ENCODE results near the gene PHPT1. TPM values are rescaled to one million over a fixed set of nuclear protein-coding genes. Genes with fewer than 3 reads are reported as not detected.

PHPT1 gene
- total and polyA plus RNA-seq, 2 donors from 2014 or later: 108 to 283 TPM

GRCh38 chr9:136860529-136860928 lies 11.3 kb downstream of the PHPT1 start:
- Histone ChIP-seq H3K4me1 (ENCODE audit: control insufficient read depth in 2 of 3, insufficient read depth in 2 of 3, low read depth in 1 of 3, low read length in 3 of 3) (peaks cover 0 to 27% (median 19%) of the 10 kb centered on the region in 3 donors), H3K36me3 (ENCODE audit: control insufficient read depth in 2 of 3, insufficient read depth in 3 of 3, low read length in 3 of 3) (peaks cover 0 to 23% (median 12%) of the 10 kb centered on the region in 3 donors), H3K27ac (ENCODE audit: low read depth in 2 of 2, low read length in 2 of 2) (no peak overlapping the region)

DNA sequence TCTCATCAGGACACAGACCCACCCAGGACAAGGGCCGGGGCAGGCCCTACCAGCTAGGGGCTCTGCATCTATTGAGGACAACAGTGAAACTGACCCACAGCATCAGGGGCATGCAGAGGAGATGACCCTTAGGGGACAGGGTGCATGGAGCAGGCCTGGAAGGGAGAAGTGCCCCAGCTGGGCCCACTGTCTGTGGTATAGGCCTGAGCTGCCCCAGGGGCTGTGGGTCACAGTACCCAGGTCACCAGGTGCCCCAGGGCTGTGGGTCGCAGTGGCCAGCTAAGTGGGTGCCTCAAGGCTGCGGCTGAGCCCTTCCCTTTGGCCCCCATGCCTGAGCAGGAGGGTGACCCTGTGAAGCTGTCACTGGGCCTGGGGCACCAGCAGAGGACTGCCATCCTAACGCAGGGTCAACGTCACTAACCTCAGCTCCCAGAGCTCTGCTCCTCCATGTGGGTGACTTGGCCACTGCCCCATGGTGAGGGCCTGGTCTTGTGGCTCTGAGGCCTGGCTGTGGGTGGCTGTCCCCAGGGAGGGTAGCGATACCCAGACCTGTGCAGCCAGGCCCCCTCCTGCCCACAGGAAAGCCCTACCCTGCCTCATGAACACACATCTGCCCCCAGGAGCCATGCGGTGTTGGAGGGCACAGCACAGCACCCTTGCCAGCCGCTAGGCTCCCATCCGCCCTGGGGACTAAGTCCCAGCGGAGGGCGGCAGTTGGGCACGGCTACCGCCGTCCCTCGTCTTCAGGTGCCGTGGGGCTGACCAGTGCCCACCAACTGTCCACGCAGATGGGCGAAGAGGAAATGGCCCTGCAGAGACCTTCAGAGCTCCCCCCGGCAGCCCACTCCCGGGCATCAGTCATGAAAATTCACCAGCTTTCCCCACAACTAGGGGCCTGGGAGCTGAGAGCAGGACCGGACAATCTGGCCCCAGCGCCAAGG lies 12.0 kb downstream of the PHPT1 start:
- H3K4me1 ChIP-seq (ENCODE audit: control insufficient read depth in 2 of 3, insufficient read depth in 2 of 3, low read depth in 1 of 3, low read length in 3 of 3): peaks cover 0 to 24% (median 19%) of the 10 kb centered on the region in 3 donors
- H3K36me3 ChIP-seq (ENCODE audit: control insufficient read depth in 2 of 3, insufficient read depth in 3 of 3, low read length in 3 of 3): peaks cover 0 to 23% (median 12%) of the 10 kb centered on the region in 3 donors
- H3K9ac ChIP-seq (ENCODE audit: low read length in 3 of 3): no peak overlapping the region
- DNase-seq (no peak), FAIRE-seq (no peak)
- H3K27me3 ChIP-seq (ENCODE audit: control insufficient read depth, insufficient read depth, low read length): no peaks in the 10 kb centered on the region
- no peak overlapping the region for H3K27ac ChIP-seq (ENCODE audit: low read depth in 2 of 2, low read length in 2 of 2)
- H3K4me3 ChIP-seq (ENCODE audit: low read length in 3 of 3): no peak overlapping the region
- H3K9me3 ChIP-seq (ENCODE audit: control insufficient read depth in 2 of 3, insufficient read depth in 1 of 3, low read length in 3 of 3): no peaks in the 10 kb centered on the region
- no peak for TF ChIP-seq CTCF (IDR thresholded peaks at IDR 0.05; ENCODE audit: borderline replicate concordance, extremely low read depth, insufficient read depth)
- intact Hi-C loops (cut with DNase I): no loop called here

More at GRCh38 chr9:136860529-136860928, 11.3 kb downstream of the PHPT1 start:
- Histone ChIP-seq H3K9ac (ENCODE audit: low read length in 3 of 3) (no peak overlapping the region), H3K27me3 (ENCODE audit: control insufficient read depth, insufficient read depth, low read length) (no peaks in the 10 kb centered on the region), H3K4me3 (ENCODE audit: low read length in 3 of 3) (no peak overlapping the region), H3K9me3 (ENCODE audit: control insufficient read depth in 2 of 3, insufficient read depth in 1 of 3, low read length in 3 of 3) (no peaks in the 10 kb centered on the region)
- no peak for TF ChIP-seq CTCF (IDR thresholded peaks at IDR 0.05; ENCODE audit: borderline replicate concordance, extremely low read depth, insufficient read depth)
- intact Hi-C loops (cut with DNase I): no loop called here
- DNase-seq (no peak), FAIRE-seq (no peak)

GRCh38 chr9:136861874-136862457 lies 12.8 kb downstream of the PHPT1 start:
- Histone ChIP-seq H3K27me3 (ENCODE audit: control insufficient read depth, insufficient read depth, low read length) (no peaks in the 10 kb centered on the region), H3K36me3 (ENCODE audit: control insufficient read depth in 2 of 3, insufficient read depth in 3 of 3, low read length in 3 of 3) (peaks cover 0 to 23% (median 12%) of the 10 kb centered on the region in 3 donors), H3K27ac (ENCODE audit: low read depth in 2 of 2, low read length in 2 of 2) (no peak overlapping the region), H3K9me3 (ENCODE audit: control insufficient read depth in 2 of 3, insufficient read depth in 1 of 3, low read length in 3 of 3) (no peaks in the 10 kb centered on the region), H3K4me1 (ENCODE audit: control insufficient read depth in 2 of 3, insufficient read depth in 2 of 3, low read depth in 1 of 3, low read length in 3 of 3) (peaks cover 0 to 22% (median 15%) of the 10 kb centered on the region in 3 donors), H3K9ac (ENCODE audit: low read length in 3 of 3) (no peak overlapping the region), H3K4me3 (ENCODE audit: low read length in 3 of 3) (no peak overlapping the region)
- TF ChIP-seq CTCF (IDR thresholded peaks at IDR 0.05; ENCODE audit: borderline replicate concordance, extremely low read depth, insufficient read depth): no peak
- no peak for FAIRE-seq
- DNase-seq: no peak
- intact Hi-C loops (cut with DNase I): no loop called here
